GM19025 (cell line): ENCODE measurements around the gene DENND1C.
A peak's percentile ranks its signal among the peaks of the same experiment; 100 is the strongest.

Experiments
- ATAC-seq: cut with Tn5 transposase; IDR thresholded peaks from one replicate; pipeline ENCODE4 v1.9.1; 2021; ENCODE audit warnings: mild to moderate bottlenecking, low read depth, moderate library complexity; ENCODE audit not compliant: unreplicated experiment

Gene DENND1C

GRCh38 chr19:6480848-6481415, 655 bp downstream of the DENND1C start:
- no peak for ATAC-seq

DNA sequence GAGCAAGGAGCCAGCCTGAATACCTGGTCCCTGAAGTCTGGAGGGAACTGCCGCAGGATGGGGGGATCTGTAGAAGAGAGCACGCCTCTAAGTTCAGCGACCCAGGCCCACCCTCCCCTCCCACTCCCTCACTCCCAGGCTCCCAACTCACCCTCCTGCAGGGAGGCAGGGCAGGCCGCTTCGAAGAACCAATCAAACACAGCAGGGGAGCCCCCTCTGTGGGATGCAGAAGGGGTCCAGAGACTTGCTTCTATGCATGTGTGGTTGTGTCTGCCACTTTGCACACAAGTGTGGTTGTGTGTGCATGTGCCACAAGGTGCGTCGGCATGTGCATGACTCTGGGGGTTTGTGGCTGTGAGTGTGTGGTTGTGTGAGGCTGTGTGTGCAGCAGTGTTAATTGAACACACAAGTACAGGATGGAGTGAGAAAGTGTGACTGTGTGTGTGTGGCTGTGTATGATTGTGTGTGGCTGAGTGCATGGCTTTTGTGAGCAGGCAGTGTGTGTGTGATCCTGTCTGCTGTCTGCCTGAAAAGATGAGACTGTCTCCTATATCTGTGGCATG, 1.7 kb downstream of the DENND1C start:
- no peak for ATAC-seq

- no peak for ATAC-seq
Measured at GRCh38 chr19:6478815-6479214, 2.8 kb downstream of the DENND1C start.

DNA sequence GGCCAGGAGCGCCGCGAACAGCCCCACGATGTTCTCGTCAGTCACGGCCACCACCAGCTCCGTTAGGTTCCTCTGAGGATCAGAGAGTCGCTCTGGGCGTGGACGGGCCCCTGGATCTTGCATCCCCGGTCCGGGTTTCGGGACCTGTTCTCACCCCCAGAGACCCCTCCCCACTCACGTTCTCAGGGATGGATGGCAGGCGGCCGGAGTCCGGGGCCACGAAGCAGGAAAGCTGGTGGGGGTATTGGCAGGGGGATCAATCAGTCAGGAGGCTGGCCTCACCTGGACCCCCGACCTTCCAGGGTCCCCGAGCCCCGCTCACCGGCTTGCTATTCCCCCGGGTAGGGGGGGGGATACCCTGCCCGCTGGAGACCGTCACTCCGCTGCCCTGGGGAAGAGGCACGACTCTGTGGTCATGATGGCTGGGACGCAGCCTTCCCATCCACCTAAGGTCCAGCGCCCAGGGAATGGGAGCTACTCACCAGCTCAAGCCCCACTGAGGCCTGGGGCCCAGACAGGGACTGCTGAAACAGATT, 4.6 kb downstream of the DENND1C start:
- no peak for ATAC-seq

DNA sequence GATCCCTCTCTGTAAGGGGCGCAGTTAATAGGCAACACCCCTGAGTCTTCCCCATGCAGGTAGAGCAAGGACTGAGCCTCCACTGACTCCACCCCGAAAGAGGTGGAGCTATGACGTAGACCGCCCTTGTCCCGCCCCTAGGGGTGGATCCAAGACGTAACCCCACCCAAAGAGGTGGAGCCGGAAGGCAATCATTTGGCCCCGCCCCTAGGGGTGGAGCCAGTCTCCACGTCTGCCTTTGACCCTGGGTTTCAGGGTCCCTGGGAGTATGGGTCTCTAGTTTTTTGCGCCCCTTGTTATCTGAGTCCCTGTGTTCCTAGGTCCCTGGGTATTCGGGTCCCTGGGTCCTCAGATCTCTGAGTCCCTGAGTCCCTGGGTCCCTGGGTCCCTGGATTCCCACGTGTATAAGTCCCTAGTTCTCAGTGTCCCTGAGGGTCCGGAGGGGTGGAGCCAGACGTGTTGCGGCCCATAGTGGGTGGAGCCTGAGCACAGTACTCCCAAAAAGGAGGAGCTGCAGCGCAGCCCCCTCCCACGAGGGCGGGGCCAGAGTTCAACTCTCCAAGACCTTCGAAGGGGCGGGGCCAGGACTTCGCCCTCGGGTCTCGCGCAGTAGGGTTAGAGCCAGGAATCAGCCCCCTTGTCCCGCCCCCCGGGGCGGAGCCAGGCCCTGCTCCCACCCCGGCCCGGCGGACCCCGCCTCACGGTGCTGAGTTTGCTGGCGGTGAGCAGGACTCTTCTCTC, 5.3 kb downstream of the DENND1C start:
- ATAC-seq, result no peak

- ATAC-seq, result no peak
Measured at GRCh38 chr19:6475321-6476108, 6.1 kb downstream of the DENND1C start.

GRCh38 chr19:6473647-6474046, 7.9 kb downstream of the DENND1C start:
- ATAC-seq, result no peak

GRCh38 chr19:6472713-6473112, 8.9 kb downstream of the DENND1C start:
- no peak for ATAC-seq

- no peak for ATAC-seq
Measured at GRCh38 chr19:6471076-6471475, 10.5 kb downstream of the DENND1C start.

- ATAC-seq, result no peak
Measured at GRCh38 chr19:6470173-6470572, 11.4 kb downstream of the DENND1C start.

DNA sequence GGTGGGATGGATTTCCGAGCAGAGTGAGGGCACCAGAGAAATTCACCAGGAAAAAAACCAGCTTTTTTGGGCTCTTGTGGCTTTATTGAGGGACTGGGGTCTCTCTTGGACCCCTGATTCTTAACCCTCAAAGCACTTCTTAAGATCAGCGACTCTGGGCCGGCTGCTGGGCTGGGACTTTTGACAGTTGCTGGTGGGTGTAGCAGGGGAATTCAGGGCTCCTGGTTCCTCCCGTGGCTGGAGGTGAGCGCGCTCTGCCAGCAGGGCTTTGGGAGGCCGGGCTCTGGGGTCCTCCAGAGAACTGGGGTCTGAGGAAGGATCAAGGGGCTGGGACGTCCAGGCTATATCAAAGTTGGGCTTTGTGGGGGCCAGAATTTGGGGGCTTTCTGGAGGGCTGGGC, 14.2 kb downstream of the DENND1C start:
- ATAC-seq, result no peak

DNA sequence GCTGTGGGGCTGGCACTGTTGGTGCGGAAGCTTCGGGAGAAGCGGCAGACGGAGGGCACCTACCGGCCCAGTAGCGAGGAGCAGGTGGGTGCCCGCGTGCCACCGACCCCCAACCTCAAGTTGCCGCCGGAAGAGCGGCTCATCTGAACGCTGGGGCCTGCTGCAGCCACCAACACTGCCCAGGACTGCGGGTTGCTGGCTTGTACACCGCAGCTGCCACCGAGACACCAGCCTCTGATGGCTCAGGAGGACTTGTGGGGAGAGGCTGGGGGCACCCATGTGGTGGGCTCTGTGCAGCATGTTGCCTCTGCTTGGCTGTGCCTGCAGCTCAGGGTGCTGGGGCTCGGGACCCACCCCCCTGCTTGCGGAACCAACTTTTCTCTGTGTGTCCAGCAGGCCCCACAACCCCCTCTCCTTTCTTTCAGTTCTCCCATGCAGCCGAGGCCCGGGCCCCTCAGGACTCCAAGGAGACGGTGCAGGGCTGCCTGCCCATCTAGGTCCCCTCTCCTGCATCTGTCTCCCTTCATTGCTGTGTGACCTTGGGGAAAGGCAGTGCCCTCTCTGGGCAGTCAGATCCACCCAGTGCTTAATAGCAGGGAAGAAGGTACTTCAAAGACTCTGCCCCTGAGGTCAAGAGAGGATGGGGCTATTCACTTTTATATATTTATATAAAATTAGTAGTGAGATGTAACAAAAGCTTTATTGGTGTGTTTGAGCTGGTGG, 14.9 kb downstream of the DENND1C start:
- ATAC-seq, result no peak

- no peak for ATAC-seq
Measured at GRCh38 chr19:6465663-6466062, 15.9 kb downstream of the DENND1C start.

- ATAC-seq, result no peak
Measured at GRCh38 chr19:6465006-6465405, 16.6 kb downstream of the DENND1C start.

DNA sequence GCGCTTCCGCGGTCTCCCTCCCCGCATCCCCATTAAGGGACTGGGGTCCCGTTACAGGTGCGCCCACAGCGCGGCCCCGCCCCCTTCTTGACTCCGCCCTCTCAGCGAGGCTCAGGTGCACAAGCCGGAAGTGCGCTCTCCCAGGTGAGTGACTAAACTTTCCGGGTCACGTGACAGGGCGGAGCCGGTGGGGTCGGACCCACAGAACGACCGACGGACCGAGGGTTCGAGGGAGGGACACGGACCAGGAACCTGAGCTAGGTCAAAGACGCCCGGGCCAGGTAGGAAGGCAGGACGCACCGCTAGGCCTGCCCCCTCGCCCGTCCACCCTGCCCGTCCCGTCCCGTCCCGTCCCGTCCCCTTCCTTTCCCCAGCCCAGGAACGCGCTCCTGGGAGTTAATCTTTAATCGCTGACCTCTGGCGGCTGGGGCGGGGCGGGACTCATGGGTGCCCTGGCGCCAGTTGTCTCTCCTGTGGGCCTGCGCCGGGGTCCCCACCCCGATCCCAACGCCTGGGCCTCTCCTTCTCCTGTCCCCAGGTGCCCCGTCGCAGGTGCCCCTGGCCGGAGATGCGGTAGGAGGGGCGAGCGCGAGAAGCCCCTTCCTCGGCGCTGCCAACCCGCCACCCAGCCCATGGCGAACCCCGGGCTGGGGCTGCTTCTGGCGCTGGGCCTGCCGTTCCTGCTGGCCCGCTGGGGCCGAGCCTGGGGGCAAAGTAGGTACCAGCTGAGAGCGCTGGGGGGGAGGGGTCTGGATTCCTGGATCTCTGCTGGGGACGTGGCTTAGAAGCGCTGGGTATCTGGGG, 17.3 kb downstream of the DENND1C start, which contains the start of gene CRB3:
Gene CRB3 (plus strand): TSS at position 202 of the 804 bp plus-strand sequence. CDS start 431 bp downstream, at position 633.
- no peak for ATAC-seq

DNA sequence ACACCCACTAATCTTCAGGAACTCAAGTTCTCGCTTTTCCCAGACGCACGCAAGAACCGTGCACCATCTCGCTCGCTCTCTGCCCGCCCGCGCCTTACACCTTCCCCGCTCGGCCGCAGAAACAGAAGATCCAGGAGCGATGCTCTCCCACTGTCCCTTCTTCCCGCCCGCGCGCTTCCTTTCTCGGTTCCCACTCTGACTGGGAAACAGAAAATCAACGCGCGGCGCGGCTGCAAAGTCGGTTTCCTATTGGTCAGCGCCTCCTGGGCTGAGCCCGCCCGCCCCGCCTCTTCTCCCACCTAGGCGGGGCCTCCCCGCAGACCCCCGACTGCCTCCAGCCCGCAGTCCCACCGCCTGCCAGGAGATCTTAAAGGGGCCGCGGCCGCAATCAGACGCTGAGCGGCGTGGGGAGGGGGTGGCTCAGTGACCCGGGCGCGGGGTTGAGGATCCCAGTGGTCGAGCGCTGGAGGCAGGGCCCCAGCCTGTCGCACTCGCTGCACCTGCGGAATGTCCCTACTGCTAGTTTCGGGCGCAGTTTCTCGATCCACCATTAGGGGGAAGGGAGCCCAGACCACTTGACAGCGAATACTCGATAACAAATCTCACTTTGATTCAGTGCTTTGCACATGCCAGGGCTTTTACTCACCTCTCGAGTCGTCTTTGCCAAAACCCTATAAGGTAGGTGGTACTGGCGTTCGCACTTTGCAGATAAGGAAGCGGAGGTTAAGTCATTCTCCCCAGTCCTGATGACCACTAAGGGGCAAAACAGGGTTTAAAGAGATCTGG, 21.3 kb downstream of the DENND1C start:
- ATAC-seq, result peak; percentile 70

DNA sequence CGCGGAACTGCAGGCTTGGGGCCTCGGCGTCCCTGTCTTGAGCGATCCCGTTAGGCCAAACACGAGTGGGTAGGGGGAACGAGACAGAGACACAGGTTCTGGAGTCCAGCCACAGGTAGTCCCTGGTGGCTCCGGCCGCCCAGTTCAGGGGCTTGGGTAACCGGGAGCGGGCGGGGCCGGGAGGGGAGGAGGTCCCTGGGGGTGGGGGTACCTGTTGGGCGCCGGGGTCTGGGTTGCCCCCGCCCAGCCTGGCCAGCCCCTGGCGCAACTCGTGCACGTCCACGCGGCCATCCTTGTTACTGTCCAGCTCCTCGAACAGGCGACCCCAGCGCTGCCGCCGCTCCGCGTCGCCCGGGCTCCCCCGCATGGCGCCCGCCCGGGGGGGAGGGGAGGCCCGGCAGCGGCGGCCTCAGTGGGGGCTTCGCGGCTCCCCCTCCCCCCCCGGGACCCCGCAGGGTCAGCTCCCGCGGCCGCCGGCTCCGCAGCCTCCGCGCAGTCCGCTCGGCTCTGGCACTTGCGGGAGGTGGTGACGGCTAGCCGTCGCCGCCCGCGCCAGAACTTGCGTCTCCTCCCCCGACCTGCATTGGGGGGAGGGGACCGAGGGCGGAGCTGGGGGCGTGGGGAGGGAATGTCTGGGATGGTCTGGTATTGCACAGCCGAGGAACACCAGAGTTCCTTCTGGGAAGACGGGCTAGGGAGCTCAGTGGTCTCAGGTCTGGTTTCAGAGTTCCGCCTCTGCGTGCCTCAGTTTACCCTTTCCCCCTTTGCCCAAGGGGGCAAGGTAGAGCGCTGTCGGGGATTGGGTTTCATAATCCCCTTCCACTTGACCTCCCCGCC, 22.1 kb downstream of the DENND1C start, which contains the start of gene SLC25A23:
Gene SLC25A23 (minus strand): TSS at position 531 of the 837 bp plus-strand sequence. CDS start 164 bp downstream, at position 367.
- no peak for ATAC-seq
